GM18907 (cell line): Measurements from ENCODE around the gene CAPN6.

Experiments
- ATAC-seq: cut with Tn5 transposase; IDR thresholded peaks from one replicate; pipeline ENCODE4 v1.9.1; 2021; ENCODE audit warnings: mild to moderate bottlenecking, moderate library complexity; ENCODE audit not compliant: unreplicated experiment

CAPN6 gene

GRCh38 chrX:111270339-111270738, at the start of gene CAPN6:
CAPN6 (minus strand) TSS chrX:111270483; CDS start chrX:111263936, 6,547 bp downstream.
- no peak for ATAC-seq

GRCh38 chrX:111319451-111319850, 49.2 kb upstream of the CAPN6 start:
- ATAC-seq, result no peak

- no peak for ATAC-seq
Observed at GRCh38 chrX:111318901-111319300, 48.6 kb upstream of the CAPN6 start.

GRCh38 chrX:111309083-111309482, 38.8 kb upstream of the CAPN6 start:
- no peak for ATAC-seq

- ATAC-seq, result no peak
Observed at GRCh38 chrX:111308039-111308438, 37.8 kb upstream of the CAPN6 start.

GRCh38 chrX:111302284-111302683, 32.0 kb upstream of the CAPN6 start:
- ATAC-seq, result no peak

GRCh38 chrX:111288841-111289240, 18.6 kb upstream of the CAPN6 start:
- no peak for ATAC-seq

- ATAC-seq, result no peak
Observed at GRCh38 chrX:111284631-111285293, 14.5 kb upstream of the CAPN6 start.

- no peak for ATAC-seq
Observed at GRCh38 chrX:111283446-111283845, 13.2 kb upstream of the CAPN6 start.

GRCh38 chrX:111282991-111283390, 12.7 kb upstream of the CAPN6 start:
- no peak for ATAC-seq

GRCh38 chrX:111282139-111282538, 11.9 kb upstream of the CAPN6 start:
- no peak for ATAC-seq

- no peak for ATAC-seq
Observed at GRCh38 chrX:111268506-111268905, 1.8 kb downstream of the CAPN6 start.

GRCh38 chrX:111265486-111265885, 4.8 kb downstream of the CAPN6 start:
- no peak for ATAC-seq

GRCh38 chrX:111264385-111264784, 5.9 kb downstream of the CAPN6 start:
- ATAC-seq, result no peak

GRCh38 chrX:111262086-111262485, 8.2 kb downstream of the CAPN6 start:
- no peak for ATAC-seq

GRCh38 chrX:111260451-111260850, 9.8 kb downstream of the CAPN6 start:
- ATAC-seq, result no peak

GRCh38 chrX:111259559-111259958, 10.7 kb downstream of the CAPN6 start:
- ATAC-seq, result no peak

GRCh38 chrX:111257733-111258132, 12.6 kb downstream of the CAPN6 start:
- ATAC-seq, result no peak

- ATAC-seq, result no peak
Observed at GRCh38 chrX:111254896-111255693, 15.2 kb downstream of the CAPN6 start.

GRCh38 chrX:111244235-111244750, 26.0 kb downstream of the CAPN6 start:
- no peak for ATAC-seq

- ATAC-seq, result no peak
Observed at GRCh38 chrX:111216293-111216801, 53.9 kb downstream of the CAPN6 start.

GRCh38 chrX:111207851-111208250, 62.4 kb downstream of the CAPN6 start:
- no peak for ATAC-seq
